Measurements from ENCODE around the gene PITX2.

PITX2 gene

DNA sequence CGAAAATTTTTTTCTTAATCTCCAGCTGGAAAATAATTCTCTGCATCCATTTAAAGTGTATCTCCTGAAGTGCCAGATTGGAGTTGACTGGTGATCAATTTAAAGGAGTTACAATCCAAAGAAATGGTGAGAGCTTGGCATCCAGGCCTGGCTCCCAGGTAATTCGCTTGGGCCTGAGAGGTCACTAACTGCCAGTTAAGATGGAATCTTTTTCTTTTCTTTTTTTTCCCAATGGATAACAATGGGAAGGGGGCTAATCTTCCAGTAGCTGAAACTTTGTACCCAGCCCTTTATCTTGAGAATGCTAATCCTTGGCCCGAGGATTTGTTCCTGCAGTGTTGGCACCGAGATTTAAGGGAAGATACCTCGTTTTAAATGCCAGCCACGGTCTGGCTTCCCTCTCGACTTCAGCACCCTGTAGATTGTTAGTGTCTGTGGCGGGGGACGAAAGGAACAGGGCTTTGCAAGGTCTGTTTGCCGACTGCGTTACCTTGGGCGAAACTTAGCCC, 13.3 kb upstream of the PITX2 start:
- DNase-seq: no peak

DNA sequence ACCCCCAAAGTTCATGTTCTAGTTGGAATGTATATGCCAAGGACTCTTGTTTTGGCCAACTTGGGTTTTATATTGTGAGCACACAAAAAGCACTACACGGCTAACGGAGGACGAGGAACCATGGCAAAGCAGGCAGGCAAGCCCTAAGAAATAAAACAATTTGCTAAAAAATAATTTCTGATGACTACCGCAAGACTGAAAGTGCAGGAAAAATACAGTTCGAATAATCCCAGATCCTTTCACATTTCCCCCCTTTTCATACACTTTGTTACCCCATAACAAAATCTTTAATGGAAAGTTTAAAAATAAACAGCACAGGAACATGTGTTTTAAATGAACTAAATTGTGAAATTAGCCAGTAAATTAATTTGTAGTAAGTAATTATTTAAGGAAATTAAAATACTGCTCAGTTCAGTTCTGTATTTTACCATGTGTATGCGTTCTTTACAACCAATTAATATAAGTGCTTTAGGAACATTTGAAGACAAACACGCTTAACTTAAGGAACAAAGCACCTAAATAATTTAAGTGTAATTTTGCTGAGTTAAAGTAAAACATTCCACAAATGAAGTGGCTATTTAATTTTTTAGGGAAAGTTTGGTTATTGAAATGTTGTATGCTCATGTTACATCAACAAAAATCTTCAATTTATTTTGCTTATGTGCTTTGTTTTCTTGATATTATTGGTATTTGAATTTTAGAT, 12.4 kb upstream of the PITX2 start:
- DNase-seq: no peak

- no peak for DNase-seq
These were observed 11.7 kb upstream of the PITX2 start for GRCh38 chr4:110634350-110635162.

DNA sequence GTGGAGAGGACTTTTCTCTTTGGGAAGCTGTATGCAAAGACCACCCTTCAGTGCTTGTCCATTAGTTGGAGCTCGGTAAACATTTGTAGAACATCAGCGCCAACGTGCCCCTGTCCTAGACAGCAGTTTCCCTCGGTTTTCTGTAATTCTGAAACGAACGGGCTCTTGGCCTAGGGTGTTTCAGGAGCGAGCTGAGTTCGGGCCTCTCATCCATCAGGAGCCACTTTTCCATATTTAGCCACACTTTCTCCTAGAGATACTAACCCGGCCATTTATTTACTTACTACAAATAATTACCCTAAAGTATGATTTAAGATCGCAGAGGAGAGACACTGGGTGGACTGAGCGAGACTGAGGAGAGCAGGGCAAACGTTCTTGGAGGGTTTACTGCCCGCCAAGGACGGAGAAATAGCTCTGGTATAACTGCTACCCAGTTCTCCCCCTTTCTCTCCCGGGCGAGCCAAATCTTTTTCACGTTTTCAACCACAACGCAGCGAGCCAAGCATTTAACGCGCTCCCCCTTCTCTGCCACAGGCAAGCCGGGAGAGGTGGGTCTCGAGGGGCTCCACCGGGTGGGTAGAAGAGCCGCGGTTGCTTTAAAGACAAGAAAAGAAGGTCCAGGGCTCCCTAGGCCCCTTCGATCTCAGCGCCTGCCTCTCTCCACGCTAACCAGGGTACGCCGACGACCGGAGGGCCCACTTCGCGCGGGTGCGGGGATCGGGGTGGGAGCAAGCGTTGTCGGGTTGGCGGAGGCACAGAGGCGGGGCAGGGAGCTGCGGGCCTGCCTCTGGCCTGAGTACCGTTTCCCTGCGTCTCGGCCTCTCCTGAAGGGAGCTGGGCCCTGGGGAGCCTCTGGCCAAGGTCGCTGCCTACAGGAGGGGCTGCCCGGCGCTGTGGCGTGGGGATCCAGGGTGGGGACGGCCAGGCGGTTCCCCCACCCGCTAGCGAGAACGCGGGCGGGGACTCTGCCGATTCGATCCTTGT, 10.8 kb upstream of the PITX2 start:
- no peak for DNase-seq

DNA sequence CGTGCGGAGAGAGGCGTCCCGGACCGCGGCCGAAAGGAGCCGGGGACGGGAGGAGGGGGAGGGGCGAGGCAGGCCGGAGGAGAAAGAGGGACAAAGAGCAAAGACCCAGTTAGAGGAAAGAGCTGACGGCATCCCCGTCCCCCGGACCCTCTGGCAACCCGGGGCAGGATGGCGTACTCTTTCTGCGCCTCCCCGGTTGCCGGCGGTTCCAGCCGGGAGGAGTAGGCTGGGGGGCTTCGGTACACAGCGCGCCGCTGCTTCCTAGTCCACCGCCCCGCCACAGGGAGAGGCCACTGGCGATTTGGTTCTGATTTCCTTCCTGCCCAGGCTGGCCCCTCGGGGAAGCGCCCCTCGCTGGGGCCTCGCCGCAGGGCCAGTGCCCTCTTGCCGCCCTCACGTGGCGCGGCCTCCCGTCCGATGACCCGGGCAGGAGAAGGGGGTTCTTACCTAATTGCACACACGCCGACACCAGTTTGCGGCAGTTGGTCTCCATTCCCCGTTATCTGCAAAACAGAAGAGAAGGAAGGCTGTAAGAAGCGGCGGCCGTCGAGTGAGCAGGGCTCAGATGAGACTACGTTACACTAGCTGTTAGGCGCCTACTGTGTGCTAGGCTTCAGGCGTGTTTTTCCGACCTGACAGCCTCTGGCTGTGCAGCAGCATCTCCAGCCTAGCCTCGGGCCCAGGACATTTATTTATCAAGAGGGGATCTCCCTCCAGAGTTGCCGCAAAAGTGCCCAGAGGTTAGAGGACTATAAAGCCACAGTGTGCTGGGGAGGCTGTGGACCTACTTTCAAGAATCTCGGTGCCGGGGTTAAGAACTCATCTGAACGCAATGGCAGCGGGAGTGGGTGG, 9.9 kb upstream of the PITX2 start:
- DNase-seq: no peak

- DNase-seq: peak in 1 of 2 donors; percentile 20
These were observed 9.0 kb upstream of the PITX2 start for GRCh38 chr4:110631584-110632505.

DNA sequence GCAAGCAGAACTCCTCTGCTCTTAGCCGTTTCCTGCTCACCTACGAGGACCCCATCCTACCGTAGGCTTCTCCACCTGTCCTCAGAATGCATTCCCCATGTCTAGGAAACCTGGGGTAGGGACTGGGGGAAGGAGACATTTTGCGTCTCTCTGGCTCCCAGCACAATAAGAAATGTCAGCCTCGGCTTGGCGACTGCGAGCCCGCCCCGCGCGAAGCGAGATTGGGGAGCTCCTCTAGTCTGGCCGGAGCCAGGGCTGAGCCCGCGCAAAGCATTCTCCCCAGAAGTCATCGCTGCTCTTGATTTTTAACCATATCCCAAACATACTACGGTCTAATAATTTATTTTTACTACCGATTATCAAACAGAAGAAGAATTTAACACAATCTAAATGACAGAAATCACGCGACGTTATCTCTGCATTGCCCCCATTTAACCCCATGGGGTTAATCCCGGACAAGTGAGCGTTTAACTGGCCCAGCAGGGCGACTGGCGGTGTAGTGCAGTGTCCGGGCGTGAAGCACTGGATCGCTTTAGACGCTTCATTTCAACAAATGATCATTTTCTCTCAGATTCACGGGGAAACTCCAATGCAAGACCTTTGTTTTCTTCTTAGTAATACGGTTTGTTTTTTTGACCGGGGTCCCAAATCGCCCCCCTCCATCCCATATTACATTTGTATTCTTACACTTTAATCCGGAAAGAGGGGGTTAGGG, 8.0 kb upstream of the PITX2 start:
- no peak for DNase-seq

- DNase-seq: no peak
These were observed 7.2 kb upstream of the PITX2 start for GRCh38 chr4:110629780-110630687.

- no peak for DNase-seq
These were observed 6.4 kb upstream of the PITX2 start for GRCh38 chr4:110629214-110629754.

GRCh38 chr4:110628663-110629213, 5.9 kb upstream of the PITX2 start:
- no peak for DNase-seq

- no peak for DNase-seq
These were observed 5.2 kb upstream of the PITX2 start for GRCh38 chr4:110627977-110628662.

DNA sequence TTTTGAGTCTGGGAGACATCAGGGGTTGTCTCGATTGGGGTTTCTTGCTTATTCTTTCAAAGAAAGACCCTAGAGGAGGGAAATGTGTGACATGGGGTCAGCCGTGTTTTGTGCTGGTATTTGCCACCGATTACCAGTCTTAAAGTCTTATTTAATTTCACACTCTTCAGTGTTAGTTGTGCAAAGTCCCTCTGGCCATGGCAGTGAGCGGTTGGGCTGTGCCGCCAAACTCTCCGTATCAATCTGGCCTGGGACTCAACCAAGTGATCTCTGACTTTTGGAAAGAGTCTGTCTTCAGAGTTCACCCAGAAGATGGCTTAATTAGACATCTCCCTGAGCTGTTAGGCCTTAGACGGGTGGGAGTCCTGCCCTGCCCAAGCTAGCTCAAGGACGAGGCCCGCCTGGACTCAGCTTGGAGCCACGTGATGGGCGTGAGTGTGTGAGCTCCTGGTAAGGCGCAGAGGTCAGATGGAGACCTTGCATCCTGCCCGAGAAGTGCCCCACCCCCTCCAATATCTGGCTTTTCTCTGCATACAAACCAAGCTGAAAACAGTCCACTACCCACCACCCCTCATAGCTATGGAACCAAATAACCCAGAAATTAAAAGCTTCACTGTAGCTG, 3.8 kb upstream of the PITX2 start:
- DNase-seq: no peak

DNA sequence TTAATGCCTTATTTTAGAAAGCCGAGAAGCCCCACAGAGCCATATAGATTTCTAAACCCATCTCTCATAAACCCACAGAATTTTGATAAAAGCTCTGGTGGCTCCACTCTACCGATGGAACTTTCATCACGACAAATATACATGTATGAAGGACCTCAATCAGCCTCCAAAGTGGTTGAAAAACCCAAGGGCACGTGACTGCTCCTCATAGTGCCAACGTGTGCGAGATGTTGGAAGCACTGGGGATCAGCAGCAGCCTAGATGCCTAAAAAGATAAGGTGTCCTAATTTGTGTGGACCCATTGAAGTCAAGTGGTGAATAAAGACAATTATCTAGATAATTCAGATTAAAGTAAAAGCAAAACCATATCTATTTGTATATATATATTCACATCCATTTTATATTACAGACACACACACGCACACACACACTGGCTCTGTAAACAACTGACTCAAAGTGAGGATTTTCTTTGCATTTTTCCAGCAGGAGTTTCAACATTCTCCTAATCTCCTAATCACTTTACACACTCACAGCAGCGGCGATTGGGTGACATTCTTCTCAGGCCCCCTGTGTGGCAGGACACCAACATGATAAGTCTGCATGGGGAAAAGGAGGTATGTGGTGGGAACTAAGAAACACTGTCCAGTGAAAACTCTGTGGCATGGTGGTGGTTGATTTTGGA, 2.8 kb upstream of the PITX2 start:
- no peak for DNase-seq

DNA sequence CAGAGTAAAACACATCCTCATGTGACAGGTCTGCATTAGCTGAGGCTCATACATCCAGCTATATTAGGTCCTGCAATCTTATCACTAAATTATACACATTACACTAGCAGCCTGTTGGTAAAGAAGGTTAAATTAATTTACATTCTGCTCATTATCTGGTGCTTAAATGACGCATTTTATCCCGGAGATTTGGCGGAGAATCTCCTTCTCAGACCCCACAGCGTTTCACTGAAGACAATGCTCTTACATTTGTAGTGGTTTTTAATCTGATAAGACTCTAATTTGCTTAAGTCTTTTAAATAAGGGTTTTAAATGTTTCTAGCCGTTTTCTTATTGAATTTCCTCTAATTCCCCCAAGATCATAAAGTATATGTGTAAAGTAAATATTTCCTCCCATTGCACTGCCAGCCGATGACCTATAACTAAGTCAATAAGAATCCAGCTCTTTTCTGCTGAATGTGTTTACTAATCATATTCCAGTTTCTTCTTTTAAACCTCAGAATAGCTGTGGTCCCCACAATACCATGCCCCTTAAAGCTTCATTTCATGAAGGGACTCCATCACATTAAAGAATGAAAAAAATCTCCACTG, 2.1 kb upstream of the PITX2 start:
- DNase-seq: no peak

DNA sequence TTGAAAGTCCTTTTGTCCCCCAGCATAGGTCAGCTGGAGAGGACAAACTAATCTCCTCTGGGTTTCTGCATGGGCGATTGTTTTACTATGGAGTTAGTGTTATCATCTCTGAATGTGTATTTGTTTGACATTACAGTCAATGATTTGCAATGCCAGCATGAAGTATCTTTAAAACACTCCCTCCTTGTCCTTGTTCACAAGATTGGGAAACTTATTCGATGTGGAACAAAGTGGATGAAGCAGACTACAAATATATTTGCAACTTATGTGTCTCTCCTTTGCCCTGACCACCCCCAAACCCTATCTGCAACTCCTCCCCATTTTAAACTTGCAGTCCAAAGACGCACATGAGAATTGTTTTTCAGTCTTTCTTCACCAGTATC, 1.5 kb upstream of the PITX2 start:
- no peak for DNase-seq

GRCh38 chr4:110623718-110624397, 981 bp upstream of the PITX2 start:
- DNase-seq: no peak
